Stomach smooth muscle (tissue), 2 donors: ENCODE measurements around the gene WBP1.

Experiments used
- H3K27ac ChIP-seq: one replicate; pipeline ENCODE4 v1.7.0; 2013; ENCODE audit warnings: mild to moderate bottlenecking, low read length, inconsistent platforms
- H3K27me3 ChIP-seq, 2 donors: one replicate each; pipeline ENCODE4 v1.7.0; 2013; ENCODE audit warnings: low read length in 2 of 2; ENCODE audit not compliant: insufficient read depth in 2 of 2, control insufficient read depth in 1 of 2
- H3K36me3 ChIP-seq, 2 donors: one replicate each; pipeline ENCODE4 v1.7.0; 2013; ENCODE audit warnings: low read length in 2 of 2; ENCODE audit not compliant: control insufficient read depth in 2 of 2, insufficient read depth in 2 of 2
- H3K4me1 ChIP-seq: one replicate; pipeline ENCODE4 v1.7.0; 2013; ENCODE audit warnings: low read length; ENCODE audit not compliant: control insufficient read depth, insufficient read depth
- H3K4me3 ChIP-seq, 2 donors: one replicate each; pipeline ENCODE4 v1.7.0; 2013; ENCODE audit warnings: low read length in 2 of 2
- H3K9ac ChIP-seq, 2 donors: one replicate each; pipeline ENCODE4 v1.7.0; 2013; ENCODE audit warnings: low read length in 2 of 2, mild to moderate bottlenecking in 1 of 2
- H3K9me3 ChIP-seq, 2 donors: one replicate each; pipeline ENCODE4 v1.7.0; 2013; ENCODE audit warnings: low read length in 2 of 2; ENCODE audit not compliant: control insufficient read depth in 2 of 2
- donor health status: healthy.
- donor health status: Pancreatic carcinoma.

Gene WBP1

GRCh38 chr2:74488643-74489481 lies 30.6 kb downstream of the WBP1 start:
- peaks cover 4% of the 10 kb centered on the region for H3K4me1 ChIP-seq
- no peak overlapping the region for H3K27ac ChIP-seq
- H3K4me3 ChIP-seq: no peak overlapping the region
- H3K9ac ChIP-seq: no peak overlapping the region
- H3K36me3 ChIP-seq: peaks cover 35 to 42% of the 10 kb centered on the region in 2 donors
- no peaks in the 10 kb centered on the region for H3K27me3 ChIP-seq
- H3K9me3 ChIP-seq: no peaks in the 10 kb centered on the region

GRCh38 chr2:74489906-74490305 lies 31.7 kb downstream of the WBP1 start:
- no peak overlapping the region for H3K27ac ChIP-seq
- no peak overlapping the region for H3K4me3 ChIP-seq
- no peak overlapping the region for H3K9ac ChIP-seq
- no peaks in the 10 kb centered on the region for H3K4me1 ChIP-seq
- no peaks in the 10 kb centered on the region for H3K27me3 ChIP-seq
- H3K9me3 ChIP-seq: no peaks in the 10 kb centered on the region
- peaks cover 35 to 42% of the 10 kb centered on the region in 2 donors for H3K36me3 ChIP-seq

GRCh38 chr2:74491648-74492544 lies 33.7 kb downstream of the WBP1 start:
- peaks cover 0 to 1% of the 10 kb centered on the region in 2 donors for H3K27me3 ChIP-seq
- no peaks in the 10 kb centered on the region for H3K9me3 ChIP-seq
- H3K27ac ChIP-seq: no peak overlapping the region
- peaks cover 30 to 40% of the 10 kb centered on the region in 2 donors for H3K36me3 ChIP-seq
- H3K4me3 ChIP-seq: no peak overlapping the region
- no peak overlapping the region for H3K9ac ChIP-seq
- no peaks in the 10 kb centered on the region for H3K4me1 ChIP-seq

- no peak overlapping the region for H3K9ac ChIP-seq
- no peak overlapping the region for H3K4me3 ChIP-seq
- no peaks in the 10 kb centered on the region for H3K9me3 ChIP-seq
- peaks cover 14 to 17% of the 10 kb centered on the region in 2 donors for H3K27me3 ChIP-seq
- H3K36me3 ChIP-seq: peaks cover 26 to 40% of the 10 kb centered on the region in 2 donors
- H3K27ac ChIP-seq: no peak overlapping the region
- H3K4me1 ChIP-seq: peaks cover 9% of the 10 kb centered on the region
These were observed 35.3 kb downstream of the WBP1 start for GRCh38 chr2:74493546-74493945.

GRCh38 chr2:74495440-74495839 lies 37.2 kb downstream of the WBP1 start:
- Histone ChIP-seq H3K4me1 (peaks cover 22% of the 10 kb centered on the region), H3K4me3 (no peak overlapping the region), H3K36me3 (peaks cover 21 to 31% of the 10 kb centered on the region in 2 donors)

DNA sequence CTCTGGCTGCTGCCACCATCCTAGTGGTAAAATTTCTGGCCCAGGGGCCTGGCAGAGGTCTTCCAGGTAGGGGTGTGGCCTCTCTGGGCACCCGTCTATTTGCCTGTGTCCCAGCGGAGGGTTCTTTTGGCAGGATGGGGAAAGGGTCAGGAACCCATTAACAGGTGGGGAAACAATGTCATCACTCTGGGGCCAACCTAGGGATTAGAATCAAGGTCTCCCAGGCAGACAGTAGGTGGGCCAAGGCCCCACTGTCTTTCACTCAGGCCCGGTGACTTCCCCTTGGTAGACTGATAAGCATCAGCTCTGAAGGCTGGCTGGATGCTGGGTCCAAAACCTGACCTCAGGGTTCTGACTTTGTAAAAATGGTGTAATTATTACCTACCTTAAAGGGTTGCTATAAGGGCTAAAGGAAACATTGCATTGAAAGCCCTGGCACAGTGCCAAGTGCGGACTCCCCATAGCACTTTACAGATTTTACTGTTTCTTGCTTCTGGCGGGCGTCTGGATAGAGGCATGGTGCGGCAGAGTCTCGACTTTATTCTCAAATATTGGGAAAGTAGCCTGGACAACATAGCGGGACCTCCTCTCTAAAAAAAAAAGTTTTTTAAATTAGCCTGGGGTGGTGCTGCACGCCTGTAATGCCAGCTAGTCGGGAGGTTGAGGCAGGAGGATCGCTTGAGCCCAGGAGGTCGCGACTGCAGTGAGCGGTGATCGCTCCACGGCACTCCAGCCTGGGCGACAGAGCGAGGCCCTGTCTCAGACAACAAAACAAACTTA lies 38.9 kb downstream of the WBP1 start:
- H3K4me3 ChIP-seq: no peak overlapping the region
- H3K4me1 ChIP-seq: peaks cover 24% of the 10 kb centered on the region
- H3K27ac ChIP-seq: no peak overlapping the region
- H3K9me3 ChIP-seq: no peaks in the 10 kb centered on the region
- H3K36me3 ChIP-seq: peaks cover 12 to 14% of the 10 kb centered on the region in 2 donors
- H3K27me3 ChIP-seq: peaks cover 50 to 51% of the 10 kb centered on the region in 2 donors
- no peak overlapping the region for H3K9ac ChIP-seq

More at GRCh38 chr2:74495440-74495839, 37.2 kb downstream of the WBP1 start:
- Histone ChIP-seq H3K9ac (no peak overlapping the region), H3K27me3 (peaks cover 33 to 34% of the 10 kb centered on the region in 2 donors), H3K9me3 (no peaks in the 10 kb centered on the region), H3K27ac (no peak overlapping the region)

DNA sequence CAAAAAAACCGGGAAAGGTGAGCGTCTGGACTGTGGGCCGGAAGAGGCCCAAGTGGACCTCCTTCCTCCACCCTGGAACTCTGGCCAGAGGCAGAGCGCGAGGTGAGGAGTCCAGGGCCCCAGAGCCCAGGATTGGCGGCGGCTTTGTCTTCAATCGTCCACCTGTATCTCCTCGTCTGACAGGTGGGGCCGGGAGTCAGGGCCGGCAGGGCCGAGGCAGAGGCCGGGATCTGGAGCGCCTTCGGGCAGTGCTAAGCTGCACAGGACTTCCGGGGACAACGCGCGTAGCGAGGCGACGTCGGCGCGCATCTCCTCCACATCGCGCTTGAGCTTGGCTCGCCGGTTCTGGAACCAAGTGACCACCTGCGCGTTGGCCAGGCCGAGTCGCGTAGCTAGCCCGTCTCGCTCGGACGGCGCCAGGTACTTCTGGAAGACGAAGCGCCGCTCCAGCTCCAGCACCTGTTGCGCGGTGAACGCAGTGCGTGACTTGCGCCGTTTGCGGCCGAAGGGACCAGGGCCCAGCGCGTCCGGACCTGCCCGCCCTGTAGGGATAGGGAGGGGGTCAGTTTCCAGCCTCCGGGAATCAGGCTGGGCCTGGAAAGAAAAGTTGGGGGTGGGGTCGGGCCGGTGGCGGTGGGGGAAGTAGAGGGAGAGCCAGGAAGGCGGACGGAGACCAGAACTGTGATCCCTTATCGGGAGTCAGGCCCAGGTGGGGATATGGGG lies 39.7 kb downstream of the WBP1 start:
- H3K27ac ChIP-seq: no peak overlapping the region
- H3K9me3 ChIP-seq: no peaks in the 10 kb centered on the region
- H3K36me3 ChIP-seq: peaks cover 4 to 7% of the 10 kb centered on the region in 2 donors
- no peak overlapping the region for H3K9ac ChIP-seq
- peak overlapping the region; percentile 20 to 64 for H3K4me3 ChIP-seq
- H3K27me3 ChIP-seq: peaks cover 55 to 57% of the 10 kb centered on the region in 2 donors
- peaks cover 31% of the 10 kb centered on the region for H3K4me1 ChIP-seq

DNA sequence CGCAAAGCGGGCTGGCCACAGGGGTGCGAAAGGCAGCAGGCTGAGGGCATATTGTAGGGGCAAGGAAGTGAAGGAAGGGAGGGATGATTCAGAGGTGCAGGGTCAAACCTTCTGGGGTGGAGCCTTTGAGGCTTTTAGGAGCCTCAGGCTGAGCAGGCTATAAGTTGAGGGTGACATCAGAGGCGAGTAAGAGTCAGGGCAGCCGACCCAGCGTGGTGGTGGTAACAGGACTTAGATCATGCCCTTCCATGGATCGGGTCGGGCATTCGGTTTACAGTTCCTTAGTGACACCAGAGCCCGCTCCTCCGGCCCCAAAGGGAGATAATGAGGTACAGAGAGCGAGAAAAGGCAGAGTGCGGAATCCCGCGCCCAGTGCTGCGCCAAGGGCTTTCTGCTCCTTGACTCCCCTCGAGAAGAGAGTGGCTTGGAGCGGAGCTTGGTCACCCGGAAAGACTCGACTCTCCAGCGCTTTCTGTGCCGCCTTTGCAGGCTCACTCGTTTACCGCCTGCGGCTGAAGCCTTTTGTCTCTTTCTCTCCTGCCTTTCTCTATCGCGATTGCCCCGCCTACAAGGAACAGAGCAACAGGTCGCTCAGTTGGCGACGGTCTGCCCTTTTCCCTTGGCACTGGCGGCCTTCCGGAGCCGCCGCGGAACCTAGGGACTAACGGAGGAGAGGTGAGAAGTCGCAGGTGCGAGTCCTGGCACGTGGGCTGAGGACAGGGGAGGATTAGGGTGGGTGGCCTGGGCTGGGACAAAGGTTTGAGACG lies 40.4 kb downstream of the WBP1 start:
- Histone ChIP-seq H3K27me3 (peaks cover 55 to 65% of the 10 kb centered on the region in 2 donors), H3K4me3 (peak overlapping the region; percentile 48 to 64), H3K27ac (no peak overlapping the region)

GRCh38 chr2:74499267-74499939 lies 41.2 kb downstream of the WBP1 start, which contains the start of gene LBX2:
Gene LBX2 (minus strand): TSS chr2:74499603. CDS start chr2:74499537, 66 bp downstream.
- H3K27ac ChIP-seq: no peak within 1 kb of the TSS
- peak within 1 kb of the TSS; percentile 48 to 64 for H3K4me3 ChIP-seq
- H3K9ac ChIP-seq: no peak within 1 kb of the TSS
- H3K4me1 ChIP-seq: peaks cover 39% of the 10 kb centered on the region
- no peaks in the 10 kb centered on the region for H3K9me3 ChIP-seq
- H3K36me3 ChIP-seq: no peaks in the 10 kb centered on the region
- peaks cover 62 to 72% of the 10 kb centered on the region in 2 donors for H3K27me3 ChIP-seq

More for the DNA sequence above, 40.4 kb downstream of the WBP1 start:
- no peak overlapping the region for H3K9ac ChIP-seq
- H3K36me3 ChIP-seq: peaks cover 0 to under 1% of the 10 kb centered on the region in 2 donors
- peaks cover 36% of the 10 kb centered on the region for H3K4me1 ChIP-seq
- no peaks in the 10 kb centered on the region for H3K9me3 ChIP-seq
